ENCODE results near the gene ATE1.
A peak's percentile ranks its signal among the peaks of the same experiment; 100 is the strongest.

GRCh38 chr10:121975295-121976086, 47.7 kb upstream of the ATE1 start:
- TF ChIP-seq CTCF (IDR thresholded peaks at IDR 0.05), result peak in 2 of 6 experiments; percentile 50 to 70
- TF ChIP-seq POLR2A (IDR thresholded peaks at IDR 0.05), result no peak

Data from Peyer's patch (tissue), 4 donors.